GM12874 (cell line): Measurements from ENCODE around the gene LPAR1.

Experiments
- CTCF ChIP-seq: IDR thresholded peaks from 2 replicates; pipeline ENCODE4 v1.5.1; 2011; ENCODE audit warnings: low read depth, mild to moderate bottlenecking, control low read depth, low read length, moderate library complexity; ENCODE audit not compliant: insufficient read depth

LPAR1 gene

GRCh38 chr9:110918316-110919049, 119.8 kb downstream of the LPAR1 start:
- no peak for TF ChIP-seq CTCF

GRCh38 chr9:110916403-110916802, 121.9 kb downstream of the LPAR1 start:
- no peak for TF ChIP-seq CTCF

- TF ChIP-seq CTCF: no peak
Observed at GRCh38 chr9:110912419-110913291, 125.6 kb downstream of the LPAR1 start.

- no peak for TF ChIP-seq CTCF
Observed at GRCh38 chr9:110911659-110912418, 126.4 kb downstream of the LPAR1 start.

- TF ChIP-seq CTCF: no peak
Observed at GRCh38 chr9:110908894-110909293, 129.4 kb downstream of the LPAR1 start.

GRCh38 chr9:110900917-110901316, 137.4 kb downstream of the LPAR1 start:
- no peak for TF ChIP-seq CTCF

- no peak for TF ChIP-seq CTCF
Observed at GRCh38 chr9:110900456-110900855, 137.8 kb downstream of the LPAR1 start.
